GM06990 (cell line): ENCODE results near the gene PABPN1.

Source experiments
- DNase-seq: peaks from one replicate; pipeline ENCODE4 v3.0.0-alpha.2; 2011; ENCODE audit not compliant: insufficient read length; ENCODE audit errors: extremely low read depth
- H3K27me3 ChIP-seq: replicated peaks from 2 replicates; pipeline ENCODE4 v1.6.0; 2011; ENCODE audit warnings: low read length; ENCODE audit not compliant: control insufficient read depth, insufficient read depth
- H3K36me3 ChIP-seq: 2 replicates; pipeline ENCODE4 v1.5.1; 2011; ENCODE audit warnings: low read length; ENCODE audit not compliant: control insufficient read depth, insufficient read depth
- H3K4me3 ChIP-seq: replicated peaks from 2 replicates; pipeline ENCODE4 v1.5.1; 2011; ENCODE audit warnings: low read depth, mild to moderate bottlenecking, control low read depth, low read length
- CTCF ChIP-seq: IDR thresholded peaks from 2 replicates; pipeline ENCODE4 v1.5.1; 2011; ENCODE audit warnings: low read length, control low read depth, mild to moderate bottlenecking, inconsistent platforms; ENCODE audit not compliant: insufficient read depth, poor library complexity, severe bottlenecking

Gene PABPN1

GRCh38 chr14:23300687-23301223 lies 20.5 kb upstream of the PABPN1 start:
- DNase-seq = no peak
- no peak for TF ChIP-seq CTCF
- Histone ChIP-seq H3K36me3 (peaks cover 5% of the 10 kb centered on the region), H3K4me3 (peak overlapping the region; percentile 81), H3K27me3 (no peaks in the 10 kb centered on the region)

GRCh38 chr14:23301288-23301968 lies 19.8 kb upstream of the PABPN1 start:
- Histone ChIP-seq H3K36me3 (peaks cover 5% of the 10 kb centered on the region), H3K4me3 (peak overlapping the region; percentile 82), H3K27me3 (no peaks in the 10 kb centered on the region)
- TF ChIP-seq CTCF = peak; percentile 68
- peak; percentile 100 for DNase-seq

- no peak for DNase-seq
- Histone ChIP-seq H3K36me3 (peaks cover 4% of the 10 kb centered on the region), H3K27me3 (no peaks in the 10 kb centered on the region), H3K4me3 (peak overlapping the region; percentile 82)
- TF ChIP-seq CTCF = no peak
These were observed 19.3 kb upstream of the PABPN1 start for GRCh38 chr14:23301969-23302289.

GRCh38 chr14:23302290-23303225 lies 18.7 kb upstream of the PABPN1 start, which contains the start of gene PPP1R3E:
Gene PPP1R3E (minus strand): TSS chr14:23302859. CDS start chr14:23302576, 283 bp downstream.
- no peak for TF ChIP-seq CTCF
- peak; percentile 89 for DNase-seq
- H3K27me3 ChIP-seq = no peaks in the 10 kb centered on the region
- H3K36me3 ChIP-seq = peaks cover 3% of the 10 kb centered on the region
- H3K4me3 ChIP-seq = peak within 1 kb of the TSS; percentile 82

GRCh38 chr14:23306412-23307145 lies 14.7 kb upstream of the PABPN1 start, which contains the start of gene BCL2L2:
Gene BCL2L2 (plus strand): TSS chr14:23306833. CDS start chr14:23307768, 935 bp downstream.
- peak; percentile 72 for DNase-seq
- TF ChIP-seq CTCF = no peak
- Histone ChIP-seq H3K4me3 (peak within 1 kb of the TSS; percentile 95), H3K27me3 (no peaks in the 10 kb centered on the region), H3K36me3 (peaks cover 12% of the 10 kb centered on the region)
